GM21717 (cell line): Measurements from ENCODE around the gene PM20D1.
"Not testable (repeated sequence)": the region's sequence is repeated elsewhere in the genome, so short reads cannot be mapped to it uniquely, and the experiment has no call there.

ENCODE experiments used
- ATAC-seq: cut with Tn5 transposase; IDR thresholded peaks from one replicate; pipeline ENCODE4 v1.9.1; 2021; ENCODE audit warnings: mild to moderate bottlenecking, moderate library complexity; ENCODE audit not compliant: unreplicated experiment

PM20D1 gene, protein sequence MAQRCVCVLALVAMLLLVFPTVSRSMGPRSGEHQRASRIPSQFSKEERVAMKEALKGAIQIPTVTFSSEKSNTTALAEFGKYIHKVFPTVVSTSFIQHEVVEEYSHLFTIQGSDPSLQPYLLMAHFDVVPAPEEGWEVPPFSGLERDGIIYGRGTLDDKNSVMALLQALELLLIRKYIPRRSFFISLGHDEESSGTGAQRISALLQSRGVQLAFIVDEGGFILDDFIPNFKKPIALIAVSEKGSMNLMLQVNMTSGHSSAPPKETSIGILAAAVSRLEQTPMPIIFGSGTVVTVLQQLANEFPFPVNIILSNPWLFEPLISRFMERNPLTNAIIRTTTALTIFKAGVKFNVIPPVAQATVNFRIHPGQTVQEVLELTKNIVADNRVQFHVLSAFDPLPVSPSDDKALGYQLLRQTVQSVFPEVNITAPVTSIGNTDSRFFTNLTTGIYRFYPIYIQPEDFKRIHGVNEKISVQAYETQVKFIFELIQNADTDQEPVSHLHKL

DNA sequence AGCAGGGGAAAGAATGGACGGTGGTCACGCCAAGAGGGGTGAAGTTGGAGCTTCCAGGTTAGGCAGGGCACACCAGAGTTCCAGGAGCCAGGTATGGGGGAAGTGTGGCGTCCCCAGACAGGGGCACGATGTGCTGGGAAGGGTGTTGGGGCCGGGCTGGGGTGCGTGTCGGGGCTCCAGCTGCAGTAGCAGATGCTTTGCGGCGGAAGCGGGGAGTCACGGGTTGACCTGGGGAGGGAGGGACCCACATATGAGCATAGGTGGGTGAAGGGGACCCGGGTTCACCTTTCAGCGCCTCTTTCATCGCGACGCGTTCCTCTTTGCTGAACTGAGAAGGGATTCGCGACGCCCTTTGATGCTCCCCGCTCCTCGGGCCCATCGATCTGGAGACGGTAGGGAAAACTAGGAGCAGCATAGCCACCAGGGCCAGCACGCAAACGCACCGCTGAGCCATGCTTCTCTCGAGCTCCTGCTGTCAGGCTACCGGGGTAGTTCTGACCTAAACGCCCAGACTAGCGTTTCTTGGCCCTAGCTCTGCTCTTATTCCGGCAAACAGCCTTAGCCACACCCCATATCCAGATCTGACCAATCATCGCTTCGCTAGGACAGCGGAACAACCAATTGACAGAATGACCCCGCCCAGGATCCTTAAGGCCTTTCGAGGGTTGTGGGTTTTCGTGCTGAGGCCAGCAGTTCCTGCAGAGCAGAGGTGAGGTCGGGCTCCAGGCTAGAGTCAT is at the start of gene PM20D1:
Gene PM20D1, minus strand, starts transcription at position 514 of the 737 bp plus-strand sequence. Its CDS starts 60 bp downstream, at position 454.
- no peak for ATAC-seq

- no peak for ATAC-seq
These were observed 46.4 kb upstream of the PM20D1 start for GRCh38 chr1:205896351-205896750.

GRCh38 chr1:205894119-205894518 is 44.2 kb upstream of the PM20D1 start:
- ATAC-seq = not testable (repeated sequence)

GRCh38 chr1:205892175-205892574 is 42.2 kb upstream of the PM20D1 start:
- not testable (repeated sequence) for ATAC-seq

GRCh38 chr1:205891481-205891880 is 41.5 kb upstream of the PM20D1 start:
- not testable (repeated sequence) for ATAC-seq

GRCh38 chr1:205890631-205891030 is 40.7 kb upstream of the PM20D1 start:
- ATAC-seq = not testable (repeated sequence)

DNA sequence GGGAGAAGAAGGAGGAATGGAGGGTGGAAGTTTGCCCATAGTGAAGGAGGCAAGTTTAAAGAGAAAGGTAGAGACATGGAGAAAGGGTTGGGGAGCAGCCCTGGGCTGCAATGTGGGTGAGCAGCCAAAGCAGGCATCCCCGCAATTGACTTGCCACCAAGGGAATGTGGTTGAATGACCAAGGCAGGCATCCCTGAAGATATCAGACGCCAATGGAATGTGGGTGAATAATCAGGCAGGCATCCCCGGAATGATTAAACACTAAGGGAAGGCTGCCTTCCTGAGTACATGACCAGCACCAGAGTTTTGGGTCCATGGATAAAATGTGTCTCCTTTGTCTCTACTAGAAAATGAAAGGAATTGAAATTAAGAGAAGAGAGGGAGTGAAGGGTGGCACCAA is 39.8 kb upstream of the PM20D1 start:
- ATAC-seq = not testable (repeated sequence)

DNA sequence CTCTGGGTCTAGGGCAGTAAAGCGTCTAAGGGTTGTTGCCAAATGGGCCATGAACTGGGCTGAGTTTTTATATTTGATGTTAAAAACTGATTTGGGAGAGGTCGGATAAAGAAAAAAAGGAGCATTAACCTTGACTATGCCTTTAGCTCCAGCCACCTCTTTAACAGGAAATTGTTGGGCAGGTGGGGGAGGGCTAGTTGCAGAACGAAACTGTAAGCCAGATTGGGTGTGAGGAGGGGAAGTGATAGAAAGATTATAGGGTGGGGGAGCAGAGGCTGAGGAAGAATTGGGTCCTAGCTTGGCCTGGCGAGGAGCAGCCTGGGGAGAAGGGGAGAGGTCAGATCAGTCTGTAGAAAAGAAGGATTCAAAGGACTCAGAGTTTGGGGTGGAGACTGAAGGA is 39.1 kb upstream of the PM20D1 start:
- not testable (repeated sequence) for ATAC-seq

GRCh38 chr1:205883792-205884191 is 33.9 kb upstream of the PM20D1 start:
- ATAC-seq = no peak

GRCh38 chr1:205880923-205881322 is 31.0 kb upstream of the PM20D1 start:
- no peak for ATAC-seq

GRCh38 chr1:205879974-205880373 is 30.0 kb upstream of the PM20D1 start:
- ATAC-seq = no peak

GRCh38 chr1:205878026-205878425 is 28.1 kb upstream of the PM20D1 start:
- no peak for ATAC-seq

DNA sequence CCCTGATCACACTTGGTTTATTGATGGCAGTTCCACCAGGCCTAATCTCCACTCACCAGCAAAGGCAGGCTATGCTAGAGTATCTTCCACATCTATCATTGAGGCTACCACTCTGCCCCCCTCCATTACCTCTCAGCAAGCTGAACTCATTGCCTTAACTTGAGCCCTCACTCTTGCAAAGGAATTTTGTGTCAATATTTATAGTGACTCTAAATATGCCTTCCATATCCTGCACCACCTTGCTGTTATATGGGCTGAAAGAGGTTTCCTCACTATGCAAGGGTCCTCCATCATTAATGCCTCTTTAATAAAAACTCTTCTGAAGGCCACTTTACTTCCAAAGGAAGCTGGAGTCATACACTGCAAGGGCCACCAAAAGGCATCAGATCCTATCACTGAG is 23.2 kb upstream of the PM20D1 start:
- not testable (repeated sequence) for ATAC-seq

GRCh38 chr1:205870236-205870635 is 20.3 kb upstream of the PM20D1 start:
- ATAC-seq = no peak

DNA sequence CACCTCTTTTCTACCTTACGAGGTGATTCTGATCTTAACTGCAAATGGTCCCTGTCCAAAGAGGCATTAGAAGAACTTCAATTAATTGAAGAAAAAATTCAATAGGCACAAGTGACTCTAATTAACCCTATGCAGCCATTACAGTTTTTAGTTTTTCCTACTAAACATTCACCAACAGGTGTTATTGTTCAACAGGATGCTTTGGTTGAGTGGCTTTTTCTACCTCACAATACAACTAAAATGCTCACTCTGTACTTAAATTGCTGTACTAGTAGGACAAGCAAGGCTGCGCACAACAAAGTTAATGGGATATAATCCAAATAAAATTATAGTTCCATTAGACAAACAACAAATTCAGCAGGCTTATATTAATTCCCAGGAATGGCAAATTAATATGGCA is 11.6 kb upstream of the PM20D1 start:
- ATAC-seq = no peak

DNA sequence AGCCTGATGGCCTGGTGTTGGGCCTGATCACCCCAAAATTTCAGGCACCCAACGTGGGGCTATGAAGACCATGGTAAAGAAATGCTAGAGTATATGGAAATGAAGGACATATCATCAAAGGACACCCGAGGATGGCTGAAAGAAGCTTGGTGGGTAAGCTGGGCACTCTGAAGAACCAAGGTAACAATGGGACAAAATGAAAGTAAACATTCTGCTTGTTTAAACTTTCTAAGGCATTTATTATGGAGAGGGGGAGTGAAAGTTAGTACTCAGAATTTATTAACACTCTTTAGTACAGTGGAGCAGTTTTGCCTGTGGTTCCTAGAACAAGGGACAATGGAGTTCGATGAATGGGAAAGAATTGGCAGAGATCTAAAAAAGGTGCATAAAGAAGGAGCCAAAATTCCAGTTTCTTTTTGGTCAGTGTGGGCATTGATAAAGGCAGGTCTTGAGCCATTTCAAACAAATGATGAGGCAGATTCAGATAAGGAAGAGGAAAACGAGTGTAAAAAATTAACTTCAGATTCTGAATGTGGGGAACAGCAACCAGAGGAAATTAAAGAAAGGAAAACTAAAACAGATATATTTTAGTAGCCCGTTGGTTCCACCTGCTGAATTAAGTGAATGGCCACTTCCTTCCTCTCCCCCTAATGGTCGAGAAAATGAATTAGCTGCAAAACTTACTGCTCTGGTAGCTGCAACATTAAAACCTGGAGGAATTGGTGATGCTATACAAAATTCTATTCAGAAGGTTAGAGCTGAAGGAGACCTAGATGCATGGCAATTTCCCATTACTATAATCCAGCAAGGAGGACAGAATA is 8.4 kb upstream of the PM20D1 start:
- ATAC-seq = no peak

DNA sequence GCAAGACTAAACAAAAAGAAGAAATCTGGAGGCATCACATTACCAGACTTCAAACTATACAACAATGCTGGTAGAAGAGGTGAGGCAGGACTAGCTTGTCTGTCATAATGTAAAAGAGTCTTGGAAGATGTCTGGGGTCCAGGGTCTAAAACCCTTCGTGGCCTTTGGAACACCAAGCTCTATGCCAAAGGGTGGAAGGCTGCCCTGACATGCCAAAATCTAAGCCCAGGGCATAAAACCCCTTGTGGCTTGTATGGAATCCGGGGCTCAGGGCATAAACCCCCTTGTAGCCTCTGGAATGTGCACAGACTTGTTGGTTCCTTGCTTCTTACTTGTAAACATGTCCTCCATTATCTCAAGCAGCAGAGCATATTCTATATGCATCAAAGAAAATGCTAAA is 7.6 kb upstream of the PM20D1 start:
- not testable (repeated sequence) for ATAC-seq

GRCh38 chr1:205856433-205856832 is 6.5 kb upstream of the PM20D1 start:
- no peak for ATAC-seq

DNA sequence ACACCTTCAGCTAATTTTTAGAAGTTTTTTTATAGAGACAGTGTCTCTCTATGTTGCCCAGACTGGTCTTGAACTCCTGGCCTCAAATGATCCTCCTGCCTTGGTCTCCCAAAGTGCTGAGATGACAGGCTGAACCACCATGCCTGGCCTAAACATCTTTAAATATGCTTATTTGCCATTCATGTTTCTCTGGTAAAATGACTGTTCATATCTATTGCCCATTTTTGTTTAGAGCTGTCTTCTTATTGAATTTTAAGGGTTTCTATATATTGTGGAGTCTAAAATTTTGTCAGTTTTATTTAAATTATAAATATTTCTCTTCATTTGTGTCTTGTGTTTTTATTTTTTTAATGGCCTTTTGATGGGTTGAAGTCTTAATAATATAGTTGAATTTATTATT is 3.0 kb upstream of the PM20D1 start:
- ATAC-seq = no peak

GRCh38 chr1:205851993-205852392 is 2.1 kb upstream of the PM20D1 start:
- ATAC-seq = no peak
